ENCODE data around the gene CHST11.

Gene CHST11

GRCh38 chr12:104628831-104629135 is 172.0 kb downstream of the CHST11 start:
- no peak for DNase-seq (ENCODE audit: low read depth in 2 of 2)

- no peak for DNase-seq (ENCODE audit: low read depth in 2 of 2)
These were observed 173.5 kb downstream of the CHST11 start for GRCh38 chr12:104630230-104630670.

- no peak for DNase-seq (ENCODE audit: low read depth in 2 of 2)
These were observed 175.1 kb downstream of the CHST11 start for GRCh38 chr12:104631867-104632266.

DNA sequence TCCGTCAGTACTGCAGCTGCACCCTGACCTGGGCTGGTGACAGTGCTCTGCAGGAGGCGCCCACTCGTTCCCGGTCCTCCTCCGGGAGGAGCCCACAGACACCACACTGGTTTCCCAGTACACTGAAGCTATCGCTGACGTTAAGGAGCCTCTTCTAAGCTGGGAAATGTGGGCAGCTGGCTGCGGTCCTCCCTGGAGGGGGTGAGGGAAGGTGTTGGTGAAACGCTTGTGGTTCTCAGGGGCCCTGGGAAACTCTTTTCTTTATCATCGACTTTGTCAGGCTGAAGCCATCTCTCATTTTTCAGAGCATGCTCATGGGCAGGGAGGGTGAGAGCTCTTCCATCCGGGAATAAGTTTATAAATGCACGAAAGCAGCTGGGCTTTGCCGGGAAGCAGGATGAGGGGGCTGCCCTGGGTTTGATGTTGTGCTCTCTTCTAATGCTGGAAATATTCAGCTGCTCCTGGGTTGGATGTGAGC is 176.0 kb downstream of the CHST11 start:
- no peak for DNase-seq (ENCODE audit: low read depth in 2 of 2)

DNA sequence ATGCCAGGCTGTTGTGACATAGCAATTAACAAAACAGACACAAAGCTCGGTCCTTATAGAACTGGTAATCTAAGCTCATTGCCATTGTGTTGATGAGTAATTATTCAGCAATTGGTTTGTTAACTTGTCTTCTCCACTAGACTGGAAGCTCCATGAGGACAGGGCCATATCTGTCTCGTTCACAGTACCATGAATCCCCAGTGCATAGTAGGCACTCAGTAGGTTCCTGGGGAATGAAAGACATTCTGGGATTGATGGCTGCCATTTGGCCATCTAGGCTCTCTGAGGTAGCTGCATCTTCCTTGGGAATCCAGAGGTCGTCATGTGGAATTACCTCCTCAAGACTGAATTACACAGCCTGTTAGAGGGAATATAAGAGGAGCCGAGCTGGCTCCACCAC is 177.3 kb downstream of the CHST11 start:
- no peak for DNase-seq (ENCODE audit: low read depth in 2 of 2)

DNA sequence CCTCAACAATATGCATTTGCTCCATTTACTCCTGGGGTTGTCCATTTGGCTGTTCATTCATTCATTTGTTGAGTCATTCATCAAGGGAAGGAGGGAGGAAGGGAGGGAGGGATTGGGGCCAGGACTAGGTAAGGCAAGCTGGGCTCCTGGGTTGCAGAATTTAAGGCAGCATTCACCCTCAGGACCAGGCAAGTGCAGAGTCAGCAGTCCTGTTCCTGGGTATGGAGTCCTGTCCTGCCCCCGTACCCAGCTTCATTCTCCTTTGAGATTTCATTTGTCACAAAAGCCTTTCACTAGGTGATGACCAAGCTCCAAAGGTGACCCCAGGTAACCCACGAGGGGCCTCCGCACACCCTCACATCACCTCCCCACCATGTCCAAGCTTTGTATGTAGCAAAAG is 178.1 kb downstream of the CHST11 start:
- DNase-seq (ENCODE audit: low read depth in 2 of 2), result no peak

GRCh38 chr12:104635607-104636343 is 179.0 kb downstream of the CHST11 start:
- DNase-seq (ENCODE audit: low read depth in 2 of 2), result no peak

DNA sequence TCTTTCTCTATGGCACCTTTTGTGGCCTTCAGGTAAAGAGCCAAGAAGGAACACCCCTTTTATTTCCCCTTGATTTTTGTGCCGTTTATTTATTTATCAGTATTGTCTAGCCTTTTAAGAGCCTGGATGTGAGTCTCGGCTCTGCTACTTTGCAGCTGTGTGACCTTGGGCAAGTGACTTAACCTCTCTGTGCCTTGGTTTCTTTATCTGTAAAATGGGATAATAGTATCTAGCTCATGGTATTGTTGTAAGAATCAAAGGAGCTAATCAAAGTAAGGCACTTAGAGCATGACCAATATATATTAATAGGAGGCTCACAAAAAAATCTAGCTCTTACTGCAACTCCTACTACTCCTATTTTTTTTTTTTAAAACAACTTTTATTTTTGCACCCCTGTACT is 179.7 kb downstream of the CHST11 start:
- DNase-seq (ENCODE audit: low read depth in 2 of 2), result no peak

- no peak for DNase-seq (ENCODE audit: low read depth in 2 of 2)
These were observed 180.9 kb downstream of the CHST11 start for GRCh38 chr12:104637604-104638003.

- DNase-seq (ENCODE audit: low read depth in 2 of 2), result no peak
These were observed 181.6 kb downstream of the CHST11 start for GRCh38 chr12:104638218-104638850.

DNA sequence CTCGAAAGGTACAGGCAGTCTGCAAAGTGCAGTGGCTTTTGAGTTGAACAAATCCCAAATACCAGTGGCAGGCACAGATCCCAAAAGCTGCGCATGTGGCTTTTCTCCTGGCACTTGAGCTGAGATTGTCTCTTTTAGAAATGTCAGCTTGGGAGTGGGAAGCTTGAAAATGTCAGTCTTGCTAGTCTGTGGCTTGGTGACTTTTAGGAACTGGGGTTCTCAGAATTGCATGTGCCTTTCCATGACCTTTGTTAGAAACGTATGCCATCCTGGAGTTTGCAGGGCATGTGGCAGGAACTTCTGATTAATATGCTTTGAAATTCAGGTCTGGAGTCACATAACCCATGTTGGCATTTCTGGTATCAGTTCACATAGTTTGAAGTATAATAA is 182.1 kb downstream of the CHST11 start:
- no peak for DNase-seq (ENCODE audit: low read depth in 2 of 2)

GRCh38 chr12:104640956-104641355 is 184.2 kb downstream of the CHST11 start:
- no peak for DNase-seq (ENCODE audit: low read depth in 2 of 2)

DNA sequence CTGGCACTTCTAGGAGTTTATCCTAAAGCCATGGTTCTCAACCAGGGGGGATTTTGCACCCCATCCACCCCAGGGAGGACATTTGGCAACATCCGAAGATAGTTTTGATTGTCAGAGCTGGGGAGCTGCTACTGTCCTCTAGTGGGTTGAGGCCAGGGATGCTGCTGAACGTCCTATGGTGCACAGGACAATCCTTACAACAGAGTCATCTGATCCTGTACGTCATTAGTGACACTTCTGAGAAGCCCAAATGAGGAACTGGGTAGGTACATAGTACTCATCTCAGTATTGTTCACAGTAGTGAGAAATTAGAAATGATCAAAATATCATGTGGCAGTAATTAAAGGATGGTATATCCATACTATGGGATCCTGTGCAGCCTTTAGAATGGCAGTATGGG is 185.1 kb downstream of the CHST11 start:
- no peak for DNase-seq (ENCODE audit: low read depth in 2 of 2)

GRCh38 chr12:104643093-104643818 is 186.5 kb downstream of the CHST11 start:
- no peak for DNase-seq (ENCODE audit: low read depth in 2 of 2)

- no peak for DNase-seq (ENCODE audit: low read depth in 2 of 2)
These were observed 187.3 kb downstream of the CHST11 start for GRCh38 chr12:104643819-104644669.

DNA sequence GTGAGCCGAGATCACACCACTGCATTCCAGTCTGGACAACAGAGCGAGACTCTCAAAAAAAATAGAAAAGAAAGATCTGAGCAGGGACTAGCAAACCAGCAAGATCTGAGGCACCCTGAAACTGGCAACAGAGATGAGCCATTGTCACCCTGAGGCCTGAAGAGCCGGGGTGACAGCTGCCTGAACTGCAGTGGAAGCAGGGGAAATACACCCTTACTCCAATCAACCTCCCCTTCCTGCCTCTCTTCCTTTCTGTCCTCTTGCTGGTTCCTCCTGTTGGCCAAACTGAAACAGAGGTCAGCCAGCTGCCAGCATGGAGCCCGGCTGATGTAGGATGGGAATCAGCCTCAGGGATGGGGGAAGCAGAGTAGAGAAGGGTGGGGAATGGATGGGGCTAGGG is 192.0 kb downstream of the CHST11 start:
- no peak for DNase-seq (ENCODE audit: low read depth in 2 of 2)

GRCh38 chr12:104649217-104649824 is 192.6 kb downstream of the CHST11 start:
- no peak for DNase-seq (ENCODE audit: low read depth in 2 of 2)

- no peak for DNase-seq (ENCODE audit: low read depth in 2 of 2)
These were observed 193.2 kb downstream of the CHST11 start for GRCh38 chr12:104649921-104650320.

DNA sequence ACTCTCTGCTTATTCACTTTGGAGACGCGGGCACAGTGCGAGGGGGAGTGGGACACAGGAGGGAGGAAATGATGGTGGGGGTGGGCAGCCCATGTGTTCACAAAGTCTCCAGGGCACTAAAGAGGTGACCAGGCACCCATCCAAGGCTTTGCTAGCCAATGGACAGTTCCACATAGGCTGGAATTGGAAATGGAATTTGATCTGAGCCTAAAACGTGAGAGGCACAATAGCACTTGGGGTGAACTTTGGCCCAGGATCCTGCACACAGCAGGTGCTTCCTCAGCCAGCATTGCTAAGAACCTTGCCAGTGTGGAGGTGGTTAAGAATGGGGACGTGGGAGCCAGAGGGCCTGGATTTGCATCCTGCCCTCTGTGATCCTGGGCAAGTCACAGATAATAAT is 193.8 kb downstream of the CHST11 start:
- no peak for DNase-seq (ENCODE audit: low read depth in 2 of 2)

GRCh38 chr12:104651811-104652210 is 195.1 kb downstream of the CHST11 start:
- DNase-seq (ENCODE audit: low read depth in 2 of 2), result no peak

DNA sequence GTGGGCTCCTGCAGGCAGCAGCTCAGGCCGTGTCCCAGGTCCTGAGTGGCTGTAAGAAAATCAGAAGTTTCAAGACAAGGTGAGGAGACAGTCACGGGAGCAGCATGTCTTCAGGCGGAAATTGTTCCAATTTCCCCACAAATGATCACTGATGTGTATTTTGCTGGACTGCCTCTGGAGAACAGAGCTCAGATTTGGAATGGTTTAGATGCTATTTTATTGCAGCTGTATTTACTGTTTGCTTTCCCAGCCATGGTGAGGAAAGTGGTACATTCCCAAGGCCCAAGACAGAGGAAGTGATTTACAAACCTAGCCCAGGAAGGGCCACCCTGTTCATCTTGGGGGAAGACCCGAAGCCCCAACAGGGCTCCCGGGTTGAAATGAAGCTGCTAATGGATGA is 195.6 kb downstream of the CHST11 start:
- no peak for DNase-seq (ENCODE audit: low read depth in 2 of 2)

DNA sequence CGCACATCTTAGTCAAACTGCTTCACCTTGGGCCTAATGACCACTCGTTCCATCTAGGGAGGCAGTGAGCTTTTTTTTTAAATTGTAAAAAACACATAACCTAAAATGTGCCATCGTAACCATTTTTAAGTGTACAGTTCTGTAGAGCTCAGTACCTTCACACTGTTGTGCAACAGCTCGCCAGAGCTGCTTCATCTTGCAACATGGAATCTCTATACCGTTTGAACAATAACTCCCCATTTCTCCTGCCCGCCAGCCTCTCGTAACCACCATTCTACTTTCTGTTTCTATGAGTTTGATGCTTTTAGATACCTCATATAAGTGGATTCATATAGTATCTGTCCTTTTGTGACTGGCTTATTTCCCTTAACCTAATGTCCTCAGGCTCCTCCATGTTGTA is 196.2 kb downstream of the CHST11 start:
- no peak for DNase-seq (ENCODE audit: low read depth in 2 of 2)
